Loucy (cell line): ENCODE data around the gene KRT79.

ENCODE experiments used
- H2AFZ ChIP-seq: fragments of 200-600 bp; sonication (generic); 2 replicates; pipeline ENCODE4 v1.6.0; 2016; ENCODE audit warnings: antibody characterized with exemption, mild to moderate bottlenecking, low read length, moderate library complexity
- H3F3A ChIP-seq: fragments of 200-600 bp; 2 replicates; pipeline ENCODE4 v1.6.0; 2016; ENCODE audit warnings: antibody characterized with exemption, low read depth, mild to moderate bottlenecking
- H3K27me3 ChIP-seq: fragments of 200-600 bp; sonication (generic); 2 replicates; pipeline ENCODE4 v1.6.1; 2014; ENCODE audit warnings: low read length, mild to moderate bottlenecking; ENCODE audit not compliant: insufficient read depth, poor library complexity, severe bottlenecking
- H3K36me3 ChIP-seq: fragments of 200-600 bp; sonication (generic); 2 replicates; pipeline ENCODE4 v1.6.1; 2016; ENCODE audit warnings: low read length; ENCODE audit not compliant: insufficient read depth
- H3K4me1 ChIP-seq: fragments of 200-600 bp; sonication (generic); 2 replicates; pipeline ENCODE4 v1.5.1; 2014; ENCODE audit warnings: low read length, mild to moderate bottlenecking; ENCODE audit not compliant: insufficient read depth, poor library complexity, severe bottlenecking
- H3K4me2 ChIP-seq: fragments of 200-600 bp; sonication (generic); 2 replicates; pipeline ENCODE4 v1.6.0; 2014; ENCODE audit warnings: antibody characterized with exemption, low read length, low read depth, mild to moderate bottlenecking; ENCODE audit not compliant: poor library complexity, severe bottlenecking
- H3K4me3 ChIP-seq: fragments of 200-600 bp; sonication (generic); 2 replicates; pipeline ENCODE4 v1.5.1; 2014; ENCODE audit warnings: low read length, mild to moderate bottlenecking, mixed read lengths; ENCODE audit not compliant: poor library complexity, severe bottlenecking
- H3K79me2 ChIP-seq: fragments of 200-600 bp; sonication (generic); 2 replicates; pipeline ENCODE4 v1.6.1; 2014; ENCODE audit warnings: low read length; ENCODE audit not compliant: insufficient read depth
- H3K9ac ChIP-seq: fragments of 200-600 bp; sonication (generic); 2 replicates; pipeline ENCODE4 v1.6.0; 2014; ENCODE audit warnings: mild to moderate bottlenecking, low read depth, low read length, moderate library complexity; ENCODE audit not compliant: poor library complexity, severe bottlenecking
- H3K9me2 ChIP-seq: fragments of 200-600 bp; sonication (generic); replicated peaks from 2 replicates; pipeline ENCODE4 v1.6.1; 2016; ENCODE audit warnings: low read depth, low read length, mixed read lengths
- H3K9me3 ChIP-seq: fragments of 200-600 bp; sonication (generic); 2 replicates; pipeline ENCODE4 v1.6.1; 2014; ENCODE audit warnings: mild to moderate bottlenecking, antibody characterized with exemption, low read length, low read depth; ENCODE audit not compliant: insufficient read depth
- H4K20me1 ChIP-seq: fragments of 200-600 bp; sonication (generic); 2 replicates; pipeline ENCODE4 v1.6.0; 2014; ENCODE audit warnings: antibody characterized with exemption, low read length, mild to moderate bottlenecking; ENCODE audit not compliant: insufficient read depth, poor library complexity, severe bottlenecking
- CTCF ChIP-seq: fragments of 200-600 bp; sonication (generic); conservative IDR thresholded peaks from 2 replicates; pipeline ENCODE4 v1.5.1; 2014; ENCODE audit warnings: mild to moderate bottlenecking, antibody characterized with exemption, low read length
- EZH2phosphoT487 ChIP-seq: fragments of 200-600 bp; IDR thresholded peaks from 2 replicates; pipeline ENCODE4 v1.6.1; 2018; ENCODE audit warnings: antibody characterized with exemption, mild to moderate bottlenecking, moderate library complexity, borderline replicate concordance

Gene KRT79

GRCh38 chr12:52878507-52879393, 44.6 kb upstream of the KRT79 start:
- Histone ChIP-seq H2AFZ (no peak overlapping the region), H3K9me3 (no peaks in the 10 kb centered on the region), H3K36me3 (no peaks in the 10 kb centered on the region), H4K20me1 (no peaks in the 10 kb centered on the region), H3K4me2 (no peak overlapping the region), H3K9me2 (no peaks in the 10 kb centered on the region), H3F3A (no peaks in the 10 kb centered on the region), H3K4me3 (no peak overlapping the region), H3K27me3 (no peaks in the 10 kb centered on the region), H3K4me1 (peaks cover 15% of the 10 kb centered on the region), H3K79me2 (no peaks in the 10 kb centered on the region), H3K9ac (peak overlapping the region; percentile 17)
- TF ChIP-seq EZH2phosphoT487 (no peak), CTCF (no peak)

- Histone ChIP-seq H3K27me3 (no peaks in the 10 kb centered on the region), H3K79me2 (no peaks in the 10 kb centered on the region), H3F3A (no peaks in the 10 kb centered on the region), H3K4me2 (no peak overlapping the region), H4K20me1 (no peaks in the 10 kb centered on the region), H3K36me3 (no peaks in the 10 kb centered on the region), H3K4me1 (peaks cover 24% of the 10 kb centered on the region), H2AFZ (no peak overlapping the region), H3K4me3 (no peak overlapping the region), H3K9me3 (no peaks in the 10 kb centered on the region), H3K9me2 (no peaks in the 10 kb centered on the region), H3K9ac (no peak overlapping the region)
- TF ChIP-seq EZH2phosphoT487: no peak
- no peak for TF ChIP-seq CTCF
Observed at GRCh38 chr12:52877242-52877641, 43.1 kb upstream of the KRT79 start.

GRCh38 chr12:52876372-52876771, 42.3 kb upstream of the KRT79 start:
- H2AFZ ChIP-seq: no peak overlapping the region
- H3K36me3 ChIP-seq: no peaks in the 10 kb centered on the region
- H3K9me2 ChIP-seq: no peaks in the 10 kb centered on the region
- no peak overlapping the region for H3K9ac ChIP-seq
- no peak overlapping the region for H3K4me3 ChIP-seq
- no peaks in the 10 kb centered on the region for H3K27me3 ChIP-seq
- no peaks in the 10 kb centered on the region for H4K20me1 ChIP-seq
- no peaks in the 10 kb centered on the region for H3K79me2 ChIP-seq
- no peaks in the 10 kb centered on the region for H3F3A ChIP-seq
- no peak for TF ChIP-seq CTCF
- no peak for TF ChIP-seq EZH2phosphoT487
- H3K4me1 ChIP-seq: peaks cover 27% of the 10 kb centered on the region
- H3K9me3 ChIP-seq: no peaks in the 10 kb centered on the region
- no peak overlapping the region for H3K4me2 ChIP-seq
